Adipose tissue (tissue), 3 donors: ENCODE data around the gene PRKG1. TPM values are rescaled to one million over a fixed set of nuclear protein-coding genes. Genes with fewer than 3 reads are reported as not detected.
"Not testable (repeated sequence)": the region's sequence is repeated elsewhere in the genome, so short reads cannot be mapped to it uniquely, and the experiment has no call there.

Source experiments
- H3K27ac ChIP-seq: one replicate; pipeline ENCODE4 v1.5.1; 2013; ENCODE audit warnings: low read depth, low read length
- WGBS, 3 donors: extraction: QIAGEN DNeasy Blood & Tissue Kit; methylation state at CpG; one replicate each; pipeline ENCODE4 v1.1.7; 2013; 5-methylcytosine and 5-hydroxymethylcytosine counted together
- polyA plus RNA-seq, 3 donors: library from polyadenylated mRNA; stranded (reverse); fragments of 200-250 nt; gene quantifications; one replicate each; pipeline ENCODE4 v1.2.3, GENCODE V29; 2013
- donor health status: healthy with polysubstance abuse.
- donor health status: Bipolar disorder and iron deficiency.
- donor health status: healthy.

PRKG1 gene
- polyA plus RNA-seq, 3 donors, result 0.46 to 13.2 (median 2.1) TPM

DNA sequence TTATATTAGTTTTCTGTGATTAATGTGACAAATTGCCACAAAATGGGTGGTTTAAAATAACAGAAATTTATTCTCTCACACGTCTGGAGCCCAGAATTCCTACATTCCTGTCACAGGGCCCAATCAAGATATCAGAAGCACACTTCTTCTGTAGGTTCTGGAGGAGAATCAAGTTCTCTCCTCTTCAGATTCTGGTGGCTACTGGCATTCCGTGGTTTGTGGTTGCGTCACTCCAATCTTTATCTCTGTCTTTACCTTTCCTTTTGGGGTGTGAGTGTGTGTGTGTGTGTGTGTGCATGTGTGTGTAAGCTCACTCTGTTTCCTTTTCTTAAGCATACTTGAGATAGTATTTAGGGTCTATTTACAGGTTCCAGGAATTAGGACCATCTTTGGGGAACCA, 1124.3 kb downstream of the PRKG1 start:
- H3K27ac ChIP-seq, result no peak overlapping the region
- 52 to 64% (median 58%) methylated on average over 3 of the region's 3 CpGs for WGBS, 3 donors

DNA sequence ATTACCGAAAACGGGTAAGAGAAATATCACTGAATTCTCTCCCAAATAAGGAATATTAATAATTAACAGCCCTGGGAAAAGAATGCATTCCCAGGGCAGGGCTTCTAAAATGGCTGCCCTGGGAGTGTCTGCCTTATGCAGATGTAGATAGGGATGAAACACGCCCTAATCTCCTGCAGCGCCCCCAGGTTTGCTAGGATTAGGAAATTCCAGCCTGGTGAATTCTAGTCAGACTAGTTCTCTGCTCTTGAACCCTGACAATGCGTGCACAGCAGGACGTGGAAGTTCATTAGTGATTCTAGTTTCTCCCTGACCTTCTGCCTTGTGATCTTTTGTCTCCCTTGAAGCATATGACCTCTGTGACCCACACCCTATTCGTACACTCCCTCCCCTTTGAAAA, 1130.6 kb downstream of the PRKG1 start:
- H3K27ac ChIP-seq, result not testable (repeated sequence)
- 86 to 90% (median 89%) methylated on average over 7 of the region's 7 CpGs for WGBS, 3 donors

DNA sequence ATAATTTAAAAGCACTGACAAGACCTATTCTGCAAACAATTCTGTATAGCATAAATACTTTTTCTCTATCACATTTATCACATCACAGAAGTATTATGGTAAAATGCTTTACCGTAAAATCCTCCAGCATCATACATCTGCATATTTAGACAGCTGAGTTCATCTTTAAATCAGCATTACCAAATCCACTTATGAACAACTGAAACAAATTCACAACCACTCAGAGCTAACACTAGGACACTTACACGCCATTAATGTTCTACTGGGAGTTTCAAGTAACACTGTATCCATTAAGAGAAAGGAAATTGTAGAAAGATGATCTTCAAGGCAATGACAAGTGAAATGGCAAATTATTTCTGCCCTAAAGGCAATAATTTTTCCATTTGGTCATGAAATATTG, 1134.1 kb downstream of the PRKG1 start:
- no peak overlapping the region for H3K27ac ChIP-seq
- 91 to 93% (median 92%) methylated on average over 2 of the region's 2 CpGs for WGBS, 3 donors

DNA sequence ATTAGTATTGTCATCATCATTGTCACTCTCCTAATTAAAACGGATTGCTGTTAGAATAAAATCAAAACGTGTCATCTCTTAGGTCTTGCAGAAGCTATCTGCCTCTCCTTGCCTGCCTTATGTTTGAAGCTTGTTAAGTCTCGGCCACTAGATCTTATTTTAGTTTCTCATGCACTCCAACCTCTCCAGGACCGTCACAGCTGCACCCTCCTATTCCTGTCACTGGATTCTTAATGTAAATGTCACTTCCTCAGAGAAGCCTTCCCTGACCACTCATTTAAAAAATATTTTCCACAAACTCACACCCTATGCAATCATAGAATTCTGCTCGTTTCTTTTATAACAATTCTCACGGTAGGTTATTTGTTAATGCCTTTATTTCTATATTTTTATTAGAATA, 1135.9 kb downstream of the PRKG1 start:
- WGBS, 3 donors, result 77 to 86% (median 84%) methylated on average over 6 of the region's 6 CpGs
- H3K27ac ChIP-seq, result no peak overlapping the region

DNA sequence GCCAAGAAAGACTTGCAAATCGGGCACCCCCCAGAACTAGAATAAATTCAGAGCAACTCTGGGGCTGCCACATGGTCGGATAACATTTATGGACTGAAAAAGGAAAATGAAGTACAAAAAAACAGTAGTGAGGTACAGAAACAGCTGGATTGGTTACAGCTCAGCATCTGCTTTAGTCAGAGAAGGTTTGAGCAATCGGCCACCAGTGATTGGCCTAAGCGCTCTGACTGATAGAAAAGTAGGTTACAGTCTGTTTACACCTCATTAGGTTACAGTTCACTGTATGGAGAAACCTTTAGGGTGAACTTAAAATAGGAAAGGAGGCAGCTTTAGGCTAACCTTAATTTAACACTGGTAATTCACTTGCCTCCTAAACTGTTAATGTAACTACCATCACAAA, 1137.8 kb downstream of the PRKG1 start:
- 44 to 77% (median 65%) methylated on average over 4 of the region's 4 CpGs for WGBS, 3 donors
- no peak overlapping the region for H3K27ac ChIP-seq

DNA sequence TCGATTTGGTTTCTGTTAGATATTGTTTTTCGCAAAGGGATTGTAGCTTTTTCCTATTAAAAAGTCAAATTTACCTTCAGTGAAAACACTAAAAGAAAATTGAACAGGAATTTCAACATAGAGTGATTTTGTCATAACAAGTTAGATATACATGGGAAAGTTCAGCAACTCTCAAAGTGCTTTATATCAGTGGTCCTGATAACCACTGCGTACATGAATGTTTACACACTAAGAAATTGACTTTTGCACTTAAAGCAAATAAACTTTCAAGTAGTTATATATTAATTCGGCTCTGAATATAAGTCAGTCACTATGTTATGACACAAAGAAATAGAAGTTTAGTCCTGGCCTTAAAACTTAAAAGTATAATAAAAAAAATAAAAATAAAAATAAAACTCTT, 1138.5 kb downstream of the PRKG1 start:
- no peak overlapping the region for H3K27ac ChIP-seq
- 25 to 72% (median 71%) methylated on average over 4 of the region's 4 CpGs for WGBS, 3 donors

DNA sequence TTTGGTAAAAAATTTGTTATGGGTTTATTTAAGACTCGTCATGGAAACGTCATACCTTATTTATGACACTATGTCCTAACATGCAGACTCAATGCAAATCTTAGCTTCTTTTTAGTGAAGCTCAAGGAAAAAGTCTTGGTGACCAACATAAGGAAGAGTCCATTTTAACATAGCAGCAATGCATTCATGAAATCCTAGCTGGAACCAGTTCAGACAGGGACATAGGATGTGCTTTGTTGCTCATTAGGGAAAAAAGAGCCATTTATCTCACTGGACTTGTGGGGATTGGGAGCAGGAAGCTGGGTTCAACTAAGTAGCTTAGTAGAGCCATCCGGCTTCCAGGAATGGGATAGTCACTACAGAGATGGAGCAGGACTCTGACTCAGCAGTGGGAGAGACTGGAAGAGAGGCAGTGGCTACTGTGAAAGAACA, 1139.0 kb downstream of the PRKG1 start:
- WGBS, 3 donors, result 44 to 64% (median 51%) methylated on average over 3 of the region's 3 CpGs
- no peak overlapping the region for H3K27ac ChIP-seq

DNA sequence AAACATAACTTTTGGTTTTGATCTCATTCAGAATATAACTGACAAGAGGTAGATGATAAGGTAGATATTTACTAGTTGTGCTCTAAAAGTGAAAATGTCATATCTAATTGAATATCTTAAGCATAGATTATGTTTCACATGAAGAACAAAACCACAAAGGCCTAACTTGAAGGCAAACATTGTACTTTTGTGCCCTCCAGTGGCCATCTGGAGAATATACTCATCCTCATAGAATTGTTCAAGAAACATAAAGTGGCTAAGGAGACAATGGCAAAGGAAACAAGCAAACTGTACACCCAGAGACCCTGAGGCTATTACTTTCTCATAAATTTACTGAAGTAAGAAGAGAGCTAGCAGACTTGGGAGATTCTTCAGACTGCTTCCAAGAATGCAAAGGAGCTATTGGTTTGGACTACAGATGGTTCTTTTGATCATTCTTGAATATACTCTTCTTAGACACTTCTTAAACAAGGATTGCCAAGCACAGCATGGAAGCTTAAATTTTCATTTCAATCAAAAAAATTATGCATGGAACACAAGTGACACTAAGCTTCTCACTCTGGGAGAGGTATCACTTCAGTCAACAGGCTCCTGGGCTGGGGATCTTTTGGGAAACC, 1141.6 kb downstream of the PRKG1 start:
- H3K27ac ChIP-seq, result no peak overlapping the region

DNA sequence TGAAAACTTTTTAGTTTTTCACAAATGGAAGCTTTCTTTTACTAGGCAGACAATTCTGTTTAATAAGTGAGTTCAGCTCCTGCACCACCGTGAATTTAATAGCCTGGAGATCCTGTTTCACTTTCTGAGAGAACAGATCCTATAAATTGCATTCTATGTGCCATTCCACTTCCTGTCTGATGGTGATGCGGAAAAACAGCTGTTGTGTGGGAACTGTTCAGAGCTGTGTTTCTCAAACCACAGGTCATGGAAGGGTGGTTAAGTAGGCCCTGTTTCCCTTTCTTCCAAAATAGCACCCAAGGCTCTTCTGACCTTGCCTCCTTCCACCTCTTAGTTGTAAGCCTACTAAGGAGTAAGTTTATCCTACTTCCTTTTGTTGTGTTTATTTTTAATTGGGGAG, 1142.6 kb downstream of the PRKG1 start:
- H3K27ac ChIP-seq, result no peak overlapping the region
- WGBS, 3 donors, result 31 to 67% (median 31%) methylated on average over 2 of the region's 2 CpGs

DNA sequence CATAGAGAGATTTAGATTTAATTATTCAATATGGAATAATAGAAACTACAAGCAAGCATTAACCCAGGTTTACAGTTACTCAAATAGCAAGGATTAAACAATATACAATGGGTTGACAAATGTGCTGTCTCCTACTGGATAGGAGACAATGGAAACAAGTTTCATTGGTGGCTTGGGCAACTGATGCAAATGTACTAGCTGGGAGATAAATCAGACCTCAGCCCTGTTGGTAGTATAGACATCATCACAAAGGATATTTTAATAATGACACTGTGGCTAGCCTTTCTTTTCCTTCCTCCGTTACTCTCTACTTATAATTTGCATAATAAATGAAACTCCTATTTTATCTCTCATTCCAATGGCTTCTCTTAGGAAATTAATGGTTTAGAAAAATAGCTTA, 1143.2 kb downstream of the PRKG1 start:
- WGBS, 3 donors, result 80 to 94% (median 84%) methylated on average over 1 of the region's 1 CpG
- no peak overlapping the region for H3K27ac ChIP-seq

DNA sequence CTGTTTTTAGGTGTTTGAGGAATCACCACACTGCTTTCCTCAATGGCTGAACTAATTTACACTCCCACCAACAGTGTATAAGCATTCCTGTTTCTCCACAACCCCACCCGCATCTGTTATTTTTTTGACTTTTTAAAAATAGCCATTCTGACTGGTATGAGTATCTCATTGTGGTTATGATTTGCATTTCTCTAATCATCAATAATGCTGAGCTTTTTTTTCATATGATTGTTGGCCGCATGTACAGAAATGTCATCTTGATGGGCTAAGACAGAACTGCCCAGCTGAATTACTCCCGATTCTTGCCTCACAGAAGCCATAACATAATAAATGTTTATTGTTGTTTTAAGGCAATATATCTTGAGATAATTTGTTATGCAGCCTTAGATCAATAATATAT, 1146.7 kb downstream of the PRKG1 start:
- 84 to 94% (median 93%) methylated on average over 3 of the region's 3 CpGs for WGBS, 3 donors
- H3K27ac ChIP-seq, result no peak overlapping the region

DNA sequence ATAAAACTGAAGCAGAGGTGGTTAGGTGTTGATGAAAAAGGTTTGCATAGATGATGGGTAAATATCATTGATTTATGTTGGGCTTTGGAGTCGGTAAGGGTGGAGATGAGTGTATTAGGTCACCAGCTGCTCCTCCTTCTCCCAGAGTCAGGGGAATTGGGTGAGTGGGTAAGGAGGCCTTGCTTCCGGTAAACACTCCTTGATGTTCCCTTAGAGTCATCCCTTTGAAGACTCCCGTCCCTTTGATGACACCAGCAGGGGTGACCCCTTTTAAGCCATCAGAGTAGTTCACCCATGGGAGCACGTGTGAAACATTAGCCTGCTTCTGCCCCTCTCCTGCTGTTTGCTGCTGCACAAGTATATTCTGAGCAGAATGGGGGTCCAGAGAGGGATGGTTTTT, 1147.6 kb downstream of the PRKG1 start:
- WGBS, 3 donors, result 71 to 82% (median 80%) methylated on average over 4 of the region's 4 CpGs
- H3K27ac ChIP-seq, result no peak overlapping the region

DNA sequence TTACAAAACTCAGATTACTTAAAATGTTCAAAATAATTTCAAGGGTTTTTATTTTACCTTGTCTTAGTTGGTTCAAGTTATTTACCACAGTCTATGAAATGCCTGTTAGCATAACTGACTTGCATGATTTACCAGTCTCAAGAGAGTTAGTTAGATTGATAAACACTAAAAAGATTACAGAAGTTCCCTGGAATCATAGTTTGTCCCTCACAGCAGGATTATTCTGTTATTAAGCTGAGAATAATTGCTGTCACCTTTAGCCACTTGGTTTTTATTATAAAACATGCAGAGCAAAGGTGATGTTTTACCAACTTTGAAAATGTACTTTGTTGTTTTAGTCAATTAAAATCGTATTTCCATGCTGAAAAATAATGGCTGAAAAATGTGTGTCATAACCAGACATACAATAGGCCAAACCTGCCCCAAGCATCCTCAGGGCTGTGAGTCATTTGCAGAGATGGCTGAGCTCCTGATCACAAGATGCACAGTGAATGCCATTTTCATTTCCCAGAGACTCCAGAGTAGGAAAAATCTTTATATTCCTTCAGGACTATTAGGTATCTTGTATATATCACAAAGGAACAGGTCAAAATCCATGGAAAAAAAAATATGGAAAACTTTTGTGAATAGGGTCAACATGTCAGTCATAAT, 1152.0 kb downstream of the PRKG1 start:
- H3K27ac ChIP-seq, result no peak overlapping the region
- 51 to 61% (median 54%) methylated on average over 1 of the region's 1 CpG for WGBS, 3 donors

DNA sequence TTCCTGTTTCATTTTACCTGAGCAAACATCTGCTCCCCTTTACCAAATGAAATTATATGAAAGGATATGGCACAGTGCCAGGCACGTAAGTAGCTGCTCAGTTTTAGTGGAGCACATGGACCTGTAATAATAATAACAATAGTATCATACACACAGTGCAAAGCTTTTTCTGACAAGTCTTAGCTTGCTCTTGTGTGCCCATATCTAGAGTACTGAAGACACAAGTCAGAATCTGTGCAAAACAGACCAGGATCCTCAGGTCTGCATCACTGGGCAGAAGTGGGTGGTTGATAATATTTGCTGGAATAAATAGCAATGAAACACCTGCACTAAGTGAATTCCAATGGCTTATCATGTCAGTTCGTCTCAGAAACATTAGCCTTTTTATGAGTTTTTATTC, 1154.3 kb downstream of the PRKG1 start:
- 75 to 78% (median 77%) methylated on average over 2 of the region's 2 CpGs for WGBS, 3 donors
- no peak overlapping the region for H3K27ac ChIP-seq

DNA sequence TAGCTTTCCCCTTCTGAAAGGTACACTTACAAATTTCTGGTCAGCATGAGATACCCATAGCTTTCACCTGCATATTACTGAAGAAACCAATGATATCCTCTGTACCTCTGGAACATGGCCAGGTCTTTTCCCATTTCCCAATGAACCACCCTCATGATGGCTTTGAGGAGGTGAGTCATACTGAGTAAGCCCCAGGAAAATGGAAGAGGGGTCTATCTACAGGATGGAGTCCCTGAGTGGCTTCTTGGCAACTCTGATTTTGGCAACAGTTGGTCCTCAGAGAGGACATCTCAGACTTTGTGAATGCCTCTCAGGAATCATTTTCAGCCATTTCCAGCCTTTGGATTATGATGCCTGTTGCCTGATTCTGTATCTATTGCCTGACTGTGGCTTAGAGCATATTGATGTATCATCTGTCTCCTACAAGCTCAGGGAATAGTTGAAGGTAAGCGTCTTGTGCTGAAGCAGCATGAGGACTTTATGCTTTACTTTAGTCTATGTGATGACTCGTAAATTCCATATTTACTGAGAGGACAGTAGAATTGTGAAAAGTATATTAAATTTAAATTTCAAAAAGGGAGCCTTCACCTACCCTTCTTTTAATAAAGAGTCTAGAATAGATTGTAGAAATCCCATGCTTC, 1155.1 kb downstream of the PRKG1 start:
- 91 to 95% (median 93%) methylated on average over 2 of the region's 2 CpGs for WGBS, 3 donors

DNA sequence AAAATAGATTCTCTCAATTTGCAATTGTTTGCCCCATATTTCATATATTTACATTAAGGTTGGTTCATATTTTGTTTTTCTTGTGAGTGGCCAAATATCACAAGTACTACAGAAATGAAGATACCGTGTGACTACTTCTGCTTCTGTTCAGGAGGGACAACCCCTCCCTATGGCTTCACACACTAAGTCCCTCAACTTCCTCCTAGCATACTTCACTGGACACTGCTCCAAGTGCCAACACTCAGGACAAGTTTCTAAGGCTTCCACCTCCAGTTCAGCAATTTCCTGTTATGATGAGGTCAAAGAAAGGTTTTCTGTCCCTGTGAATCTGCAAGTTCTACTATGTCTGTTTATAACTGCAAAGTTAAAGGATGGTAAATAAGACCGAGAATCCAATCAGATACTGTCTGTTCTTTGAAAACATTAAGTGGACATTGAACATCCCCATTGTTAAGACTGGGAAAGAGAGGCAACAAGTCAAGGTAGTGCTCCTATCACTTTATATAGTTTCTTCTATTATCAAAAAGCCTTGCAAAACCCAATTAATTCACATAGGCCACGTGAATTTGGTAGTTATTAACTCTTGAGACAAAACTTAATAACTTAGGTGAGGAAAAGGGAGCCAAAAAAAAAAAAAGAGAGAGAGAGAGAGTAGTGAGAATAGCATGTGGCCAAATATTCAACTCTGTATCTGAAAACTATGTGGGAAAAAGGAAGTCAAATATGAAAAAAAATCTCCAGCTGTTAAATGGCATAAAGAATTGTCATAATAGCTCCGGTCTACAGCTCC, 1158.5 kb downstream of the PRKG1 start:
- WGBS, 3 donors, result 32 to 49% (median 36%) methylated on average over 4 of the region's 4 CpGs
- no peak overlapping the region for H3K27ac ChIP-seq

More for the DNA sequence above, 1155.1 kb downstream of the PRKG1 start:
- H3K27ac ChIP-seq, result no peak overlapping the region

DNA sequence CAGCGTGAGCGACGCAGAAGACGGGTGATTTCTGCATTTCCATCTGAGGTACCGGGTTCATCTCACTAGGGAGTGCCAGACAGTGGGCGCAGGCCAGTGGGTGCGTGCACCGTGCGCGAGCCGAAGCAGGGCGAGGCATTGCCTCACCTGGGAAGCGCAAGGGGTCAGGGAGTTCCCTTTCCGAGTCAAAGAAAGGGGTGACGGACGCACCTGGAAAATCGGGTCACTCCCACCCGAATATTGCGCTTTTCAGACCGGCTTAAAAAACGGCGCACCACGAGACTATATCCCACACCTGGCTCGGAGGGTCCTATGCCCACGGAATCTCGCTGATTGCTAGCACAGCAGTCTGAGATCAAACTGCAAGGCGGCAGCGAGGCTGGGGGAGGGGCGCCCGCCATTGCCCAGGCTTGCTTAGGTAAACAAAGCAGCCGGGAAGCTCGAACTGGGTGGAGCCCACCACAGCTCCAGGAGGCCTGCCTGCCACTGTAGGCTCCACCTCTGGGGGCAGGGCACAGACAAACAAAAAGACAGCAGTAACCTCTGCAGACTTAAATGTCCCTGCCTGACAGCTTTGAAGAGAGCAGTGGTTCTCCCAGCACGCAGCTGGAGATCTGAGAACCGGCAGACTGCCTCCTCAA, 1159.2 kb downstream of the PRKG1 start:
- not testable (repeated sequence) for H3K27ac ChIP-seq
- 14 to 40% (median 16%) methylated on average over 5 of the region's 34 CpGs for WGBS, 3 donors

DNA sequence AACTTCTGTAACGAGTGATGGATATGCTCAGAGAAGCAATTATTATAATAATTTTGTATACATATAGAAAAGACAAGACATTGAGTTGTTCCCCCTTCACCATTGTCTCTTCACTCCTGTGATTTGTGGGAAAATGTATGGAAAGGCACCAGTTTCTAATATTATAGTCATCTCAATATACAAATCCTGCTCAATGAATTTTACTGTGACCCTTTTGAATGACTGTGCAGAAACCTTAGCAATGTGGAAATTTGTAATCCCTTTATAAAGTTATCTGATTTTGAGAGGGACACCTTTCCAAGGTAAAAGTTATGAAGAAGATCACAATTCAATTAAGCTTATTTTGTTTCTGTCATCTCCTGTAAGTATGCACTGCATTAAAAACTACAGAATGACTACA, 1165.5 kb downstream of the PRKG1 start:
- no peak overlapping the region for H3K27ac ChIP-seq
- 90 to 97% (median 97%) methylated on average over 1 of the region's 1 CpG for WGBS, 3 donors

DNA sequence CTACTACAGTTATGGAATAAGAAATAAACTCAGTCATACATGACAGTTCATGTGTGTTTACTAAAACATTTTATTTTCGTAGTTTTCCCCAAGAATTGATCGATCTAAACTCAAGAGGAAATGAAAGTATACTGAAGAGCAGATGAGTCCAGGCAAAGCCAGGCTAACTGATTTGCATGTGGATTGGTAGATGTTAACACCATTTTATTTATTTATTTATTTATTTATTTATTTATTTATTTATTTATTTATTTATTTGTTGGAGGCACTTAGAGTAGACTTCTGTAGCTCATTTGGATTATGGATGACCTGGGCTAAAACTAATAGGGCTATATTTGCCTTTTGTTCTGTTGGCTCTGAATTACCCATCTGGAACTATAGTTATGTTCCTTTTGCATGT, 1171.3 kb downstream of the PRKG1 start:
- WGBS, 3 donors, result 93 to 97% (median 95%) methylated on average over 2 of the region's 2 CpGs

More for the DNA sequence above, 1171.3 kb downstream of the PRKG1 start:
- no peak overlapping the region for H3K27ac ChIP-seq
